ENCODE results near the gene DRAP1.

DNA sequence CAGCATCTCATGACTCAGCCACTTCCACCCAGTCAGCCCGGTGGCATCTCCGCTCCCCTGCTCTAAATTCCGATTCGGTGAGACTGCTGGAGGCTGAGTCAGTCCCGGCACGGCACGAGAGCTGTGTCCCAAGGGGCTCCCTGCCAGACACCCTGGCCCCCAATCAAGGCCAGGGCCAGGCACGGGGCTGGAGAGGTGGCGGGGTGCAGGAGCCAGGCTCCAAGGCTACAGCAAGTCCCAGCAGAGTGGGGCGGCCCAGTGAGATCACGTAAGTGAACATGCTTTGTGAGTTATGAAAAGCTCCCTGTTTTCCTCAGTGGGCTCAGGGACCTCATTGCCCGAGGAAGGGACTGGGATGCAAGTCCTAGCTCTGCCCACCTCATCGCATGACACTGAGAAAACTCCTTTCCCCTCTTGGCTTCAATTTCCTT is 3.4 kb upstream of the DRAP1 start:
- TF ChIP-seq, protein P1, sequence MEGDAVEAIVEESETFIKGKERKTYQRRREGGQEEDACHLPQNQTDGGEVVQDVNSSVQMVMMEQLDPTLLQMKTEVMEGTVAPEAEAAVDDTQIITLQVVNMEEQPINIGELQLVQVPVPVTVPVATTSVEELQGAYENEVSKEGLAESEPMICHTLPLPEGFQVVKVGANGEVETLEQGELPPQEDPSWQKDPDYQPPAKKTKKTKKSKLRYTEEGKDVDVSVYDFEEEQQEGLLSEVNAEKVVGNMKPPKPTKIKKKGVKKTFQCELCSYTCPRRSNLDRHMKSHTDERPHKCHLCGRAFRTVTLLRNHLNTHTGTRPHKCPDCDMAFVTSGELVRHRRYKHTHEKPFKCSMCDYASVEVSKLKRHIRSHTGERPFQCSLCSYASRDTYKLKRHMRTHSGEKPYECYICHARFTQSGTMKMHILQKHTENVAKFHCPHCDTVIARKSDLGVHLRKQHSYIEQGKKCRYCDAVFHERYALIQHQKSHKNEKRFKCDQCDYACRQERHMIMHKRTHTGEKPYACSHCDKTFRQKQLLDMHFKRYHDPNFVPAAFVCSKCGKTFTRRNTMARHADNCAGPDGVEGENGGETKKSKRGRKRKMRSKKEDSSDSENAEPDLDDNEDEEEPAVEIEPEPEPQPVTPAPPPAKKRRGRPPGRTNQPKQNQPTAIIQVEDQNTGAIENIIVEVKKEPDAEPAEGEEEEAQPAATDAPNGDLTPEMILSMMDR (IDR thresholded peaks at IDR 0.05), result no peak
- TF ChIP-seq POLR2A (IDR thresholded peaks at IDR 0.05), result no peak
